Osteoblast (primary cell): ENCODE data around the gene RNF20. TPM values are rescaled to one million over a fixed set of nuclear protein-coding genes. Genes with fewer than 3 reads are reported as not detected.
A peak's percentile ranks its signal among the peaks of the same experiment; 100 is the strongest.

ENCODE experiments used
- DNase-seq: peaks from one replicate; pipeline ENCODE4 v3.0.0; 2011; ENCODE audit warnings: low spot score, mixed read lengths; ENCODE audit not compliant: insufficient read length; ENCODE audit errors: missing footprints
- H2AFZ ChIP-seq: 2 replicates; pipeline ENCODE4 v1.6.0; 2011; ENCODE audit warnings: mild to moderate bottlenecking, low read length
- H3K27ac ChIP-seq: 2 replicates; pipeline ENCODE4 v1.5.1; 2011; ENCODE audit warnings: mild to moderate bottlenecking, low read depth, low read length, moderate library complexity
- H3K27me3 ChIP-seq: 2 replicates; pipeline ENCODE4 v1.6.0; 2012; ENCODE audit warnings: mild to moderate bottlenecking, control low read depth, inconsistent platforms, low read length, moderate library complexity; ENCODE audit not compliant: insufficient read depth
- H3K36me3 ChIP-seq: 2 replicates; pipeline ENCODE4 v1.5.1; 2011; ENCODE audit warnings: mild to moderate bottlenecking, low read length, control low read depth, moderate library complexity; ENCODE audit not compliant: insufficient read depth
- H3K4me1 ChIP-seq: 2 replicates; pipeline ENCODE4 v1.5.1; 2011; ENCODE audit warnings: mild to moderate bottlenecking, low read length, control low read depth, moderate library complexity; ENCODE audit not compliant: insufficient read depth
- H3K4me2 ChIP-seq: 2 replicates; pipeline ENCODE4 v1.6.0; 2011; ENCODE audit warnings: mild to moderate bottlenecking, low read length; ENCODE audit not compliant: insufficient read depth
- H3K4me3 ChIP-seq: fragments of 200-600 bp; sonication (generic); 3 replicates; pipeline ENCODE4 v1.5.1; 2012; ENCODE audit warnings: mild to moderate bottlenecking, low read length, inconsistent platforms; ENCODE audit not compliant: insufficient read depth
- H3K79me2 ChIP-seq: 2 replicates; pipeline ENCODE4 v1.6.0; 2012; ENCODE audit warnings: mild to moderate bottlenecking, low read length, control low read depth, inconsistent platforms; ENCODE audit not compliant: insufficient read depth
- H3K9me3 ChIP-seq: 2 replicates; pipeline ENCODE4 v1.5.1; 2011; ENCODE audit warnings: low read depth, low read length, control low read depth
- H4K20me1 ChIP-seq: 2 replicates; pipeline ENCODE4 v1.6.0; 2012; ENCODE audit warnings: mild to moderate bottlenecking, low read length, control low read depth; ENCODE audit not compliant: insufficient read depth
- CTCF ChIP-seq: IDR thresholded peaks from 2 replicates; pipeline ENCODE4 v1.5.1; 2011; ENCODE audit warnings: mild to moderate bottlenecking, low read depth, low read length, moderate library complexity; ENCODE audit errors: extremely low read depth
- small RNA-seq: library from RNA; depleted of rRNA; stranded (forward); fragments of <200 nt; gene quantifications from one replicate; pipeline ENCODE3, GENCODE V24; 2012
- total RNA-seq: library from RNA; depleted of rRNA; stranded (reverse); fragments of >200 nt; gene quantifications from 2 replicates; pipeline ENCODE4 v1.2.3, GENCODE V29; 2012

Gene RNF20
- total RNA-seq, 1 donor, result 29.0 TPM

GRCh38 chr9:101601904-101602765, 68.5 kb downstream of the RNF20 start:
- Histone ChIP-seq H3K4me1 (no peaks in the 10 kb centered on the region), H3K4me2 (no peak overlapping the region), H3K79me2 (no peaks in the 10 kb centered on the region), H3K27ac (no peak overlapping the region), H3K36me3 (no peaks in the 10 kb centered on the region), H4K20me1 (no peaks in the 10 kb centered on the region), H2AFZ (peak overlapping the region; percentile 7), H3K9me3 (no peaks in the 10 kb centered on the region), H3K27me3 (no peaks in the 10 kb centered on the region), H3K4me3 (no peak overlapping the region)
- no peak for DNase-seq
- peak; percentile 69 for TF ChIP-seq CTCF

GRCh38 chr9:101604296-101604695, 70.6 kb downstream of the RNF20 start:
- no peak for DNase-seq
- H3K4me2 ChIP-seq, result no peak overlapping the region
- H3K4me3 ChIP-seq, result no peak overlapping the region
- TF ChIP-seq CTCF, result no peak
- no peak overlapping the region for H3K27ac ChIP-seq
- no peaks in the 10 kb centered on the region for H4K20me1 ChIP-seq
- no peaks in the 10 kb centered on the region for H3K27me3 ChIP-seq
- H2AFZ ChIP-seq, result no peak overlapping the region
- H3K4me1 ChIP-seq, result no peaks in the 10 kb centered on the region
- no peaks in the 10 kb centered on the region for H3K9me3 ChIP-seq
- no peaks in the 10 kb centered on the region for H3K36me3 ChIP-seq
- H3K79me2 ChIP-seq, result no peaks in the 10 kb centered on the region

GRCh38 chr9:101605547-101605946, 71.9 kb downstream of the RNF20 start:
- Histone ChIP-seq H3K27ac (no peak overlapping the region), H3K36me3 (no peaks in the 10 kb centered on the region), H3K9me3 (no peaks in the 10 kb centered on the region), H3K27me3 (no peaks in the 10 kb centered on the region), H3K4me2 (no peak overlapping the region), H3K79me2 (no peaks in the 10 kb centered on the region), H2AFZ (no peak overlapping the region), H3K4me3 (no peak overlapping the region), H4K20me1 (no peaks in the 10 kb centered on the region), H3K4me1 (no peaks in the 10 kb centered on the region)
- no peak for TF ChIP-seq CTCF
- no peak for DNase-seq

Small RNAs within 50 kb of the gene (small RNA-seq; reads per million reads assigned to genes)
- gene AL353621.1, result not detected

Other genes with a start within 250 kb of the RNF20 start
- gene BAAT, start 148.8 kb upstream of the RNF20 start, total RNA-seq, result under 0.01 TPM in 1 of 2 replicates, not detected in the other
- 10.3 and 12.3 TPM in 2 replicates for gene MRPL50, start 135.2 kb upstream of the RNF20 start, total RNA-seq
- 17.7 and 19.2 TPM in 2 replicates for gene ZNF189, start 135.0 kb upstream of the RNF20 start, total RNA-seq
- gene ALDOB, start 98.1 kb upstream of the RNF20 start, total RNA-seq, result not detected in 2 replicates
- not detected in 2 replicates for gene PPP3R2, start 61.1 kb downstream of the RNF20 start, total RNA-seq
- not detected in 2 replicates for gene GRIN3A, start 204.8 kb downstream of the RNF20 start, total RNA-seq